ENCODE measurements around the gene POLRMT.
A peak's percentile ranks its signal among the peaks of the same experiment; 100 is the strongest.
"Not testable (repeated sequence)": the region's sequence is repeated elsewhere in the genome, so short reads cannot be mapped to it uniquely, and the experiment has no call there.

The POLRMT gene

GRCh38 chr19:594265-594870, 39.0 kb downstream of the POLRMT start:
- no peak for DNase-seq (ENCODE audit: low read depth in 2 of 2, low spot score in 1 of 2)

- no peak for DNase-seq (ENCODE audit: low read depth in 2 of 2, low spot score in 1 of 2)
Measured at GRCh38 chr19:593505-593904, 39.8 kb downstream of the POLRMT start.

GRCh38 chr19:593055-593454, 40.3 kb downstream of the POLRMT start:
- DNase-seq (ENCODE audit: low read depth in 2 of 2, low spot score in 1 of 2): no peak

- no peak for DNase-seq (ENCODE audit: low read depth in 2 of 2, low spot score in 1 of 2)
Measured at GRCh38 chr19:592101-592500, 41.2 kb downstream of the POLRMT start.

GRCh38 chr19:591099-591958, 42.0 kb downstream of the POLRMT start:
- DNase-seq (ENCODE audit: low read depth in 2 of 2, low spot score in 1 of 2): no peak

GRCh38 chr19:590750-591098, 42.6 kb downstream of the POLRMT start:
- DNase-seq (ENCODE audit: low read depth in 2 of 2, low spot score in 1 of 2): no peak

- no peak for DNase-seq (ENCODE audit: low read depth in 2 of 2, low spot score in 1 of 2)
Measured at GRCh38 chr19:590396-590745, 43.0 kb downstream of the POLRMT start.

GRCh38 chr19:589693-590395, 43.5 kb downstream of the POLRMT start, which contains the start of gene HCN2:
Gene HCN2 (plus strand): TSS chr19:589881. CDS start chr19:589946, 65 bp downstream.
- no peak for DNase-seq (ENCODE audit: low read depth in 2 of 2, low spot score in 1 of 2)

- no peak for DNase-seq (ENCODE audit: low read depth in 2 of 2, low spot score in 1 of 2)
Measured at GRCh38 chr19:588741-589692, 44.3 kb downstream of the POLRMT start.

- DNase-seq (ENCODE audit: low read depth in 2 of 2, low spot score in 1 of 2): peak in 1 of 2 donors; percentile 22
Measured at GRCh38 chr19:588093-588740, 45.1 kb downstream of the POLRMT start.

GRCh38 chr19:585551-586110, 47.7 kb downstream of the POLRMT start:
- no peak for DNase-seq (ENCODE audit: low read depth in 2 of 2, low spot score in 1 of 2)

- DNase-seq (ENCODE audit: low read depth in 2 of 2, low spot score in 1 of 2): not testable (repeated sequence)
Measured at GRCh38 chr19:585146-585545, 48.2 kb downstream of the POLRMT start.

- DNase-seq (ENCODE audit: low read depth in 2 of 2, low spot score in 1 of 2): peak in 1 of 2 donors; percentile 56
Measured at GRCh38 chr19:584240-585001, 48.9 kb downstream of the POLRMT start.

GRCh38 chr19:583968-584239, 49.4 kb downstream of the POLRMT start:
- DNase-seq (ENCODE audit: low read depth in 2 of 2, low spot score in 1 of 2): no peak

- DNase-seq (ENCODE audit: low read depth in 2 of 2, low spot score in 1 of 2): no peak
Measured at GRCh38 chr19:583198-583967, 50.0 kb downstream of the POLRMT start.

- DNase-seq (ENCODE audit: low read depth in 2 of 2, low spot score in 1 of 2): no peak
Measured at GRCh38 chr19:582497-583197, 50.7 kb downstream of the POLRMT start.

GRCh38 chr19:581399-582111, 51.8 kb downstream of the POLRMT start:
- DNase-seq (ENCODE audit: low read depth in 2 of 2, low spot score in 1 of 2): no peak

All from stimulated activated CD8-positive, alpha-beta memory T cell treated with anti-CD3 and anti-CD28 coated beads, Interleukin-4, amount 100 ng/mL, for 1 hour (primary cell).